ENCODE measurements around the gene PAX3.

Gene PAX3

GRCh38 chr2:222298311-222299150 lies at the start of gene PAX3:
Gene PAX3 (minus strand): TSS chr2:222298998. CDS start chr2:222298615, 383 bp downstream.
- DNase-seq (ENCODE audit: low read depth in 3 of 3), result no peak

- no peak for DNase-seq (ENCODE audit: low read depth in 3 of 3)
Observed at GRCh38 chr2:222341331-222341730, 42.5 kb upstream of the PAX3 start.

- no peak for DNase-seq (ENCODE audit: low read depth in 3 of 3)
Observed at GRCh38 chr2:222338374-222338773, 39.6 kb upstream of the PAX3 start.

GRCh38 chr2:222336931-222337330 lies 38.1 kb upstream of the PAX3 start:
- no peak for DNase-seq (ENCODE audit: low read depth in 3 of 3)

- no peak for DNase-seq (ENCODE audit: low read depth in 3 of 3)
Observed at GRCh38 chr2:222336442-222336841, 37.6 kb upstream of the PAX3 start.

GRCh38 chr2:222334914-222335313 lies 36.1 kb upstream of the PAX3 start:
- no peak for DNase-seq (ENCODE audit: low read depth in 3 of 3)

- no peak for DNase-seq (ENCODE audit: low read depth in 3 of 3)
Observed at GRCh38 chr2:222333397-222333796, 34.6 kb upstream of the PAX3 start.

GRCh38 chr2:222332116-222332515 lies 33.3 kb upstream of the PAX3 start:
- no peak for DNase-seq (ENCODE audit: low read depth in 3 of 3)

GRCh38 chr2:222330910-222331309 lies 32.1 kb upstream of the PAX3 start:
- no peak for DNase-seq (ENCODE audit: low read depth in 3 of 3)

- no peak for DNase-seq (ENCODE audit: low read depth in 3 of 3)
Observed at GRCh38 chr2:222322236-222322635, 23.4 kb upstream of the PAX3 start.

GRCh38 chr2:222320436-222321395 lies 21.9 kb upstream of the PAX3 start:
- no peak for DNase-seq (ENCODE audit: low read depth in 3 of 3)

- no peak for DNase-seq (ENCODE audit: low read depth in 3 of 3)
Observed at GRCh38 chr2:222319586-222320435, 21.0 kb upstream of the PAX3 start.

GRCh38 chr2:222318712-222319585 lies 20.2 kb upstream of the PAX3 start:
- no peak for DNase-seq (ENCODE audit: low read depth in 3 of 3)

GRCh38 chr2:222318026-222318711 lies 19.4 kb upstream of the PAX3 start:
- no peak for DNase-seq (ENCODE audit: low read depth in 3 of 3)

GRCh38 chr2:222315443-222316121 lies 16.8 kb upstream of the PAX3 start:
- no peak for DNase-seq (ENCODE audit: low read depth in 3 of 3)

- no peak for DNase-seq (ENCODE audit: low read depth in 3 of 3)
Observed at GRCh38 chr2:222313816-222314215, 15.0 kb upstream of the PAX3 start.

GRCh38 chr2:222311978-222312738 lies 13.4 kb upstream of the PAX3 start:
- no peak for DNase-seq (ENCODE audit: low read depth in 3 of 3)

GRCh38 chr2:222311319-222311977 lies 12.7 kb upstream of the PAX3 start:
- no peak for DNase-seq (ENCODE audit: low read depth in 3 of 3)
